NCI-H82 treated with DMSO at 0.1 percent for 48 hours (cell line): ENCODE measurements around the gene HIKESHI.

Experiments used
- DNase-seq: peaks from one replicate; lab custom pipeline; 2025; ENCODE audit not compliant: unreplicated experiment; lab: John Stamatoyannopoulos, UW

Gene HIKESHI

DNA sequence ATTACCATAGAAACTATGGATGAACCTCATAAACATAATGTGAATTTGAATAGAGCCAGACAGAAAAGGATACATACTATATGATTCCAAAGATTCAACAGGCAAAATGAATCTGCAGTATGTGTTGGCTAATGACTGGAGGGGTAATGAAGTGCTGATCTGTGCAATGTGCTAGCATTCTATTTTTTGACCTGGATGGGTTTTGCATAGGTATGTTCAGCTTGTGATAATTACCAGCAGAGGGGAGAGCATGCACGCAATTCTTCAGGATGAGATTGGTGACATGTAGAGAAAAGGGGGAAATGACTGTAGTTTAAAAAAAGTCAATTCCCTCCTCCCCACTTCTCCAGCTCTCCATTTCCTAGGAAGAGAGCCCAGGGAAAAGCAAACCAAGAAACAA, 72.0 kb downstream of the HIKESHI start:
- DNase-seq, result no peak

DNA sequence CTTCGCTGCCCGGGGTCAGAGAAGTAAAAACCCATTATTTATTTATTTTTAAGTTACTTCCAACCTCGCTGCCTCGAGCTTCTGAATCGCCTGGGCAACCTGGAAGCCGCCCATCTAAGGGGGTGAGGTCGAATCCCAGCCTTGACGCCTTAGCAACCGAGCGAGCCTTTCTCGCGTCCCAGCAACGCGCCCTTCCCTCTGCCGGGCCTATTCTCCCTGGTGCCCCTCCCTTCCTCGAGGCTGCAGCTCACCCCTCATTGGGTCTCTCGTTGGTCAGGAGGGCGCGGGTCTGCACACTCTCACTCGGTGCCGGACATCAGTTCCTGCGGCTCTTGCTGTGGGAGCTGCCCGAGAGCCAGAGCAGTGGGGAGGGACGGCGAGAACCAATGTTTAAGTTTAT, 72.5 kb downstream of the HIKESHI start, which contains the start of gene CCDC81:
TSS of gene CCDC81 (plus strand) at position 302 of the 400 bp plus-strand sequence. CDS start 277 bp downstream, outside the sequence.
- no peak for DNase-seq

DNA sequence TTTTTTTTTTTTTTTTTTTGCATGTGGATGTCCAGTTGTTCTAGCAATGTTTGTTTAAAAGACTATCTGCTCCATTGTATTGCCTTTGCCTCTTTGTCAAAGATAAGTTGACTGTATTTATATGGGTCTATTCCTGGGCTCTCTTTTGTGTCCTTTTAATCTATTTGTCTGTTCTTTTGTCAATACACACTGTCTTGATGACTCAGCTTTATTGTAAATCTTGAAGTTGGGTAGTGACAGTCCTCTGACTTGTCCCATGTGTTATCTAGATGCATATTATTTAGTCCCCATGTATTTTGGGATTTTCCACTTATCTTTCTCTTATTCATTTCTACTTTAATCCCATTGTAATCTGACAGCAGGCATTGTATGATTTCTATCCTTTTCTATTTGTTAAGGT, 75.9 kb downstream of the HIKESHI start:
- DNase-seq, result no peak

DNA sequence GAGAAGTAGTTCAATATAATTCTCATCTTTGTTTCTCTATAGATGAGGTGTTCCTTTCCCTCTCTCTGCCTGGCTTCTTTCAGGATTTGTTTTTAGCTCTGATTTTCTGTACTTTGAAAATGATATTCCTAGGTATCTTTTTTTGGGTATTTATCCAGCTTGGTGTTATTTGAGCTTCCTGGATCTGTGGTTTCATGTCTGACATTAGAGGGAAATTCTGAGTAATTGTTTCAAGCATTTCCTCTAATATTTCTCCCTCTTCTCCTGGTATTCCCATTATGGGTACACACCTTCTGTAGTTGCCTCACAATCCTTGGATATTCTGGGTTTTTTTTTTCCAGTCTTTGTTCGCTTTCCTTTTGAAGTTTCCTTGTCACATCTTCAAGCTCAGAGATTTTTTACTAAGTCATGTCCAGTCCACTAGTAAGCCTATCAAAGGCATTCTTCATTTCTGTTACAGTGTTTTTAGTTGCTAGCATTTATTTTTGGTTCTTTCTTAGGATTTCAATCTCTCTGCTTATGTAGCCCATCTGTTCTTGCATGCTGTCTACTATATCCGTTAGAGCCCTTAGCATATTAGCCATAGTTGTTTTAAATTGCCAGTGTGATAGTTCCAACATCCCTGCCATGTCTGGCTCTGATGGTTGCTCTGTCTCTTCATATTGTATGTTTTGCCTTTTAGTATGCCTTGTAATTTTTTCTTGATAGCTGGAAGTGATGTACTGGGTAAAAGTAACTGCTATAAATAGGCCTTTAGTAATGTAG, 78.4 kb downstream of the HIKESHI start:
- DNase-seq, result no peak

DNA sequence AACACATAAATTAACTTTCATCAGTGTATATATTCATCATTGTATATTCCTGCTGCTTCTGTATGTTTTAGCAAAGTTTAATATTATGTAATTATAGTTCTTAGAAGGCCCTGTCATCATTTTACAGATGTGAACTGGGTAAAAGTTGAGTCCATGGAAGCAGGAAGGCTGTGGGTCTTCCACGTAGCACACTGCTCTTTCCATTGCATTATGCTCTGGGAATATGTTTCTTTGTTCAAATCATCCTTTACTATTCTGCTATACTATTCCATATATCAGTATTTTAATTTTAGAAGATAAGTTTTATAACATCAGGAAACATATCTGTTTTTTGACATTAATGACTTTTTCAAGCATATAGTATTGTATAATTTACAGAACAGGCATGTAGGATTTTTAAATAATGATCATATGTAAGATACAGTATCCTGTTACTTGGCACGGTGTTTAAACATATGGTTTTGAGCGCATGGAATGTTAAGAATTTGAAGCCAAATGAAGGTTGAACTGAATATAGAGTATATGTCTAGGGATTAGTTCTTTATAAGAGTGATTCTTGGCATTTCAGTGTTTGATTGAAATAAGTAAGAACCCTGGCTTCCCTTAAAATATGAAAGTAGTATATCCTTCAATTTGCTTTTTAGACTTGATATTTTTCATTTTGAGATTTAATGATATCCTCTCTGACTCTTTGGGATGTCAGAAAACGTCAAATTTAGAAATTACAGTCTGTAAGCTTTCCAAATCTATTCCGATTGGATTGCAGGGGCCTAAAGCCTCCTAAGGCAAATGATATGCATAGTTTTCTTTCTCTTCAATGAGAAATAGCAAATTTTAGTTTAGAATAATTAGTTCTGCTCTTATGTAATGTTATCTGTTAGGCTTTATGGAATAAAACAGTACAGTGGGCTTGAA, 81.3 kb downstream of the HIKESHI start:
- no peak for DNase-seq

DNA sequence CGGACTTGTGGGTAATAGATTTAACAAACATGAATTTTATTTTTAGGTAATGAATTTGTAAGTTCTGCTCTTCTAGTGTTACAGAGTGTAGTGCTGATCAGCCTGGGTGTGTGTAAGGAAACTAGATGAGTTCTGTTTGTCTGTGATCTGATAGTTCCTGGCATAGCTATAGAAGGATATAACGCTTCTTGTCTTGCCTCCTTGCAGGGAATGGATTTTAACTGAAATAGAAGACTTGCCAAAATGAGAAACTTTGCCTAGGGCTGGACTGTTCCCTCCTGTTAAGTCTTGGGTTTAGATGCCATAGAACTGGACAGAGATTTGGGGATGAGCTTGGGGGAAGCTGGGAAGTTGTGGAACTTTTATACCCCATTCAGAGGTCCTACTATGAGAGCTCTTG, 84.2 kb downstream of the HIKESHI start:
- no peak for DNase-seq

DNA sequence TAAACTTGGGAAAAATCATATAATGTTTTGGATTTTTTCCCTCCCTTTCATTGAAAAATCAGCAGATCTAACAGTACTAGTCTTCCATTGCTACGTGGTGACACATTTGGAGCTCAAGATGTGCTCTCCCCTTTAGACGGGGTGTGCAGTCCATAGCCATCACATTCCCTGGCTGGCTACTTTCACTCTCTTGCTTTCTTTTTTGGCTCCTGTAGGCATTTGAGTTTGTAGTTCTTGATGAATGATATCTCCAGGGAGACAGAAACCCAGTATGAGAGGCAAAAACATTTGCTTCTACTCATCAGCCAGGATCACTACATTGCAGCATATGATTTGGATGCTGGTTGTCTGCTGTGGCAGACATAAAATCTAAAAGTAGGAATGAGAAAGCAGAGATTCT, 84.7 kb downstream of the HIKESHI start:
- no peak for DNase-seq

DNA sequence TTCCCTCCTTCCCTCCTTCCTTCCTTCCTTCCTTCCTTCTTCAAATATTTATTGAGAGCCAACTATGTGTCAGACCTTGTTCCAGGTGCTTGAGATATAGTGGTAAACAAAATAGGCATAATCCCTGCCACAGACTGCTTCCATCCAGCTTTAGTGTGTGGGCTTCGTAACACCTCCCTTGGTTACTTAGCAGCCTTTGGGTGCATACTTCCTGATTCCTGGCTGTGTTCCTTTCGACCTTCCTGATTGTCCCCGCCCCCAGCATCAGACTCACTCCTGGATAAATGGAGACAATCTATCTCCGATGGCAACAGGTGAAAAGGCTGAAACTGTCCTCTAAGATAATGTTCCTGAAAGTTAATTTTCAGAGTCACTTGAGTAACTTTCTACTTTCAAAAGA, 86.2 kb downstream of the HIKESHI start:
- DNase-seq, result no peak

DNA sequence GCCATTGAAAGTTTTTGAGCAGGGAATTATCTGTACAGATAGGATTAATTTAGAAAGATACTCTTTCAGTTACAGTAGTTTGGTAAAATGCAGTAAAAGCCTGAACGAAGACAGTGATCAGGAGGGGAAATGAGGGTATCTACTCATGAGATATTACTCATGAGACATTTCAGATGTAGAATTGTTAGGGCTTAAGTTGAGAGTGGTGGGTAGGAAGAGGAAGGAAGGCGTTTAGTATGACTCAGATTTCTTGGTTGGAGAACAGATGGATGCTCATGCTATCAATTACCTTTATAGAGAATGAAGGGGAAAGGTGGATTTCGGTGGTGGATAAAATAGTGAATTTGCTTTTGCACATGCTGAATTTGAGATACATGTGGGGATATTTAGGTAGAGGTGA, 88.4 kb downstream of the HIKESHI start:
- DNase-seq, result no peak

DNA sequence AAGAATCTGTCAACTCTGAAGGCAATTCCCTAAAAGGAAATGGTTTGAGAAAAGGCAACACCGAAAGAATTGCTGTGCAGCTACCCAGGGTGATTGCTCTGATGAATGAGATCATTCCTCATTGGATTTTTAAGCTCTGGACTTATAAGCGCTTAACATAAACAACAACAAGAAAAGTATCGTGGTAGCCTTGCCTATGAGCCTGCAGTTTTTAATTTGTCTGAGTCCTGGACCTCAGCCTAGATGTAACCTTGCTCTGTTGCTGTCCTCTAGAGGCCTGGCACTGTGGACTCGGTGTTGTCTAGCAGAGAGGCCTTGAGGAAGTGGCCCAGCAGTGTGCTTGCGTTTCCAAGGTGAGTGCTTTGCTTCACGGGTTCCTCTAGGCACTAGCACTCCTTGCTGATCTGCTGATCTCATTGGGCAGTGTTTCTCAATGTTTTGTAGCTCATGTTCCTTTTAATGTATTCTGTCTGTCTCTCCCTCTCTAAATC, 93.1 kb downstream of the HIKESHI start:
- DNase-seq, result no peak
